Prostate gland (tissue), 2 donors: ENCODE data around the gene SELENOM.

Source experiments
- CTCF ChIP-seq, 4 experiments: fragments of 200-600 bp in 2 of 4; fragments of 450-650 bp in 2 of 4; sonication (generic) in 2 of 4; IDR thresholded peaks; 1 replicate in 3 of 4; 2 replicates in 1 of 4; pipeline ENCODE4 v1.5.1; 2016 to 2019; ENCODE audit warnings: antibody characterized with exemption in 4 of 4, mild to moderate bottlenecking in 2 of 4, moderate library complexity in 2 of 4
- POLR2A ChIP-seq: fragments of 450-650 bp; IDR thresholded peaks from one replicate; pipeline ENCODE4 v1.6.1; 2016; ENCODE audit warnings: antibody characterized with exemption, mild to moderate bottlenecking
- POLR2AphosphoS5 ChIP-seq: sonication (generic); formaldehyde crosslinking; IDR thresholded peaks from one replicate; pipeline ENCODE4 v1.6.1; 2017; ENCODE audit warnings: antibody characterized with exemption

GRCh38 chr22:31154975-31155374, 47.6 kb upstream of the SELENOM start:
- TF ChIP-seq CTCF (IDR thresholded peaks at IDR 0.05): no peak
- no peak for TF ChIP-seq POLR2A
- no peak for TF ChIP-seq POLR2AphosphoS5
